SK-N-DZ (cell line): Measurements from ENCODE around the gene SPN.
A peak's percentile ranks its signal among the peaks of the same experiment; 100 is the strongest.
"Not testable (repeated sequence)": the region's sequence is repeated elsewhere in the genome, so short reads cannot be mapped to it uniquely, and the experiment has no call there.

ENCODE experiments used
- DNase-seq: peaks from one replicate; pipeline ENCODE4 v3.0.0-alpha.2; 2015; ENCODE audit warnings: low spot score

Gene SPN

DNA sequence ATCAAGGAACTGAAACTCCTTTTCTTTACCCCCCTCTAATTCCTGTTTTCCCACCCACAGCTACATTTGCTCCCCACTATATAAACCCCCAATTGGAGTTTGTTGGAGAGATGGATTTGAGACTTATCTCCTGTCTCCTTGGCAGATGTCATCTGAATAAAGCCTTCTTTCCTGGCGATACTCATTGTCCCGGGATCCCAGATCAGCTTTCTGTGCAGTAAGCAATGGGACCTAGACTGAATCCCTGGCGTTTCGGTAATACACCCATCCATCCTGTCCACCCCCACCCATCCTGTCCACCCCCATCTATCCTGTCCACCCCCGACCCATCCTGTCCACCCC is 38.1 kb downstream of the SPN start:
- DNase-seq = no peak

- DNase-seq = no peak
These were observed 39.2 kb downstream of the SPN start for GRCh38 chr16:29702269-29702668.

- no peak for DNase-seq
These were observed 42.0 kb downstream of the SPN start for GRCh38 chr16:29705030-29705429.

DNA sequence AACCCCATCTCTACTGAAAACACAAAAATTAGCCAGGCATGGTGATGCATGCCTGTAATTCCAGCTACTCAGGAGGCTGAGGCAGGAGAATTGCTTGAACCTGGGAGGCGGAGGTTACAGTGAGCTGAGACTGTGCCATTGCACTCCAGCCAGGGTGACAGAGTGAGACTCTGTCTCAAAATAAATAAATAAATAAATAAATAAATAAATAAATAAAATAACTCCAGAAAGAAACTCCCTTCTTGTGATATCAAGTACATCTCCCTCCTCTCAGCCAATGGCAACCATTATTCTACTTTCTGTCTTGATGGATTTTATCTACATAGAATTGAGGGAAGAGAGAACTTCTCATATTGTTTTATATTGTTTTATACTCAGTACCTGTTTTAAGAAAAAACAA is 44.1 kb downstream of the SPN start:
- DNase-seq = not testable (repeated sequence)

DNA sequence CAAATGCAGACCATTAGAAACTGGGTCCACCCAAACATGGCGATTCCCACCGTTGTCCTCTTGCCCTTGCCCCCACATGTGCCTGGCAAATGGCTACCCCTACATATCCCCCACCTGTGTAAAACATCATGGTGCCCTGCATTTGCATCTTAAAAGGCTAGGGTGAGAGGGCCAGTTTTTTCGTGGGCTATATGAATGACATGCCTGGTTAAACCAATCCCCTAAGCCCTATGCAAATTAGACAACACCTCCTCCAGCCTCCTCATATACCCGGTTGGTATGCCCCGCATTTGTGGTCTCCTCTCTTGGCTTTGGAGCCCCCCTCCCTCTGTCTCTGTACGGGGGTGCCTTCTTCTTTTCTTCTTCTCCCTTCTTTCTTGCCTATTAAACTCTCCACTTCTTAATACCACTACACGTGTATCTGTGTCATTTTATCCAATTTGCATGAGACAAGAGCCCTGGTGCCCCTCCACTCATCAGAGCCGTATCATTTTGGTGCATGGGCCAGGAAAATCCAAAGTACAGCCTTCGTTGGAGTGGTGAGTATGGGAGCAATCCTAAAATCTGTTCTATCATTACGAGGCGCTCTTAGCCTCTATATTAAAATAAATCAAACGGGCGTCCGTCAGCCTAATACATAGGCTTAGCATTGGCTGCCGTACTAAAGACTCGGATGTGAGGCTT is 46.0 kb downstream of the SPN start:
- no peak for DNase-seq

DNA sequence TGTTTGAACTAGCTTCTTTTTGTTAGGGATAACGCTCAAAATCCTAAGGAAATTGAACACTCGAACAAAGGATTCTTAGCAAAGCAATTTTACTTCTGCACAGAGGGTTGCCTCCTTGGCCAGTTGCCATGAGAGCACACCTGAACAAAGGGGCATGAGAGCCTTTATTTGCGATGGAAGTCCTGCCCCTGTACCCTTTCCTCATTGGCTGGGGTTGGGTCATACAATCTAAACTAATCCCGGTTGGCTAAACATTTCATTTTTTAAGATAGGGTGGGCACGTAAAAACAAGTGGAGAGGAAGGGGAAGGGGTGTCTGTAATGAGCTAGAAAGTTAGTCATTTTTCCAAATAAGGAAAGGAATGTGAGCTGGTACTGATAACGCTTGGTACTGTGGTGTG is 46.6 kb downstream of the SPN start:
- DNase-seq = not testable (repeated sequence)

DNA sequence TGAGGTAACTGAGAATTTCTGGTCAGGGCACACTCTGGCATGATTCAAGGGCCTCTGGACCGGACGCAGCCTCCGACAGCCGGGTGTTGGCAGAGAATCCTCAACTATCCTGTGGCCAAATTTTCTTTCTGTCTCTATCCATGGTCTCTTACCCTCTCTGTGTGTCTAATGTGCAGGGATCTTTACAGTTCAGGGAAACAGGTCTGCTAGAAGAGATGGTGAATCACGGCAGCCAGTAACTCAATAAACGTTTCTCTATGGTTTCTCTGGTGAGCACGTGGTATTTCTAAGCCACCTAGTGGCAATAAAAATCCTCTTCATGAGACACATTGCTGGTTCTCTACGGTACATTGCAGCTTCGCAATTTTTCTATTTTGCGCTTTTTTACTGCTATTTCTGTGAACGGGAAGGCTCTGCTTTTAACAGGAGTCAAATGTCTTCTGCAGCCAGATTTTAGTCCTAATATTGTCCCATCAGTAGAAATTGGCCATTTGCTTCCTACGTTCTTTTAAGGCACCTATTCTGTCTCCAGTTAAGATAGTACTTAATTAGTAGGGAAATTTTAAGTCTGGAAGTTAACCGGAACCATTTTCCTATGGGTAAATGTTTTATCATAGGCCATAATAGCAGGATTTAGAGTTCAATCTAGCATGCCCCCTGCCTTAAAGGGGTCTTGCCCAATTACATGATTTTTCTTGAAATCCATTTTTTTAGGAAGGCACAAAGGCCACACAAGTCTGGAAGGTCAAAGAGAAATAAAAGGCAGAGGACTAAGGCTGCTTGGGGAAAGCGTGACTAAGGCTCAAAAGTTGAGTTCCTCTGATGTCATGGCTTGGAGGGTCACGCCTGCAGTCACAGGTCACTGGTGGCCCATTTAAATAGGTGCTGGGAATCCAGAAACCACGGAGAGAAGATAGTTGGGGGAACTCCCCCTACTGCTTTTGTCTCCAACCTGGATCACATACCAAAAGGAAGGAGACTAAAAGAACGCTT is 47.5 kb downstream of the SPN start:
- DNase-seq = peak; percentile 78

DNA sequence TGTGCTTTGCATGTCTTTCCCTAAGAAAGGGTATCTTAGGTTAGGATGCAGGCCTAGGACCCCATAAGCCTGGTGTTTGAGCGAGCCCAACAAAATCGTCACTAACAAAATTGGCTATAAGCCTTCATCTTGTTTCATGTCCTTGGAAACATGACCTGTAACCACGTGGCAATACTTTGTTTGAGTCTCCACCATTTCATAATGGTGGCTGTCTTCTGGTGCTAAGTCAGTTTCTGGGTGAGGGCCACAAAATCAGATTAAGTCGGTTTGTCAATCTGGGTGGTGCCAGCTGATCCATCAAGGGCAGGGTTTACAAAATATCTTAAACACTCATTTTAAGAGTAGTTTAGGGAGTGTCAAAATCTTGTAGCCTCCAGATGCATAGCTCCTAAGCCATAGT is 49.8 kb downstream of the SPN start:
- no peak for DNase-seq

- DNase-seq = no peak
These were observed 51.3 kb downstream of the SPN start for GRCh38 chr16:29714396-29714795.

- DNase-seq = no peak
These were observed 51.9 kb downstream of the SPN start for GRCh38 chr16:29714972-29715371.

DNA sequence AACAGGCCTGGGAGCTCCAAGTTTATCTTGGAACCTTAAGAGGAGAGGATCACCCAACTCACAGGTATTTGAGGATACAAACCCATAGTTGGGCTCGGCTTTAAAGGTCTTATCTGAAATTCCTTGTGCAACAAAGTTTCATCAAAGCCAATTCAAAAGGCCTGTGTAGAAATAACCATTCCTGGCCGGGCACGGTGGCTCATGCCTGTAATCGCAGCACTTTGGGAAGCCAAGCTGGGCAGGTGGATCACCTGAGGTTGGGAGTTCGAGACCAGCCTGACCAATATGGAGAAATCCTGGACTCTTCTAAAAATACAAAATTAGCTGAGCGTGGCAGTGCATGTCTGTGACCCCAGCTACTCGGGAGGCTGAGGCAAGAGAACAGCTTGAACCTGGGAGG is 54.1 kb downstream of the SPN start:
- DNase-seq = no peak

DNA sequence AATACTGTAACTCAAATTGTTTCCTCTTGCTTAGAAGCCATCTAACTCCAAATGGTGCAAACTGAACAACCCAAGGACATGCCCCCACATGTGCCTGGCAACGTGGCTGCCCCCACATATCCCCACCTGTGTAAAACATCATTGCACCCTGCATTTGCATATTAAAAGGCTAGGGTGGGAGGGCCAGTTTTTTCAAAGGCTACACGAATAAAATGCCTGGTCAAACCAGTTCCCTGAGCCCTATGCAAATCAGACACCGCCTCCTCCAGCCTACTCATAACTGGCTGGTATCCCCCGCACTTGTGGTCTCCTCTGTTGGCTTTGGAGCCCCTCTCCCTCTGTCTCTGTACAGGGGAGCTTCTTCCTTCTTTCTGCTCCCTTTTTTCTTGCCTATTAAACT is 56.0 kb downstream of the SPN start:
- no peak for DNase-seq
